Measurements from ENCODE around the gene ARHGEF3.
A peak's percentile ranks its signal among the peaks of the same experiment; 100 is the strongest.

ARHGEF3 gene

DNA sequence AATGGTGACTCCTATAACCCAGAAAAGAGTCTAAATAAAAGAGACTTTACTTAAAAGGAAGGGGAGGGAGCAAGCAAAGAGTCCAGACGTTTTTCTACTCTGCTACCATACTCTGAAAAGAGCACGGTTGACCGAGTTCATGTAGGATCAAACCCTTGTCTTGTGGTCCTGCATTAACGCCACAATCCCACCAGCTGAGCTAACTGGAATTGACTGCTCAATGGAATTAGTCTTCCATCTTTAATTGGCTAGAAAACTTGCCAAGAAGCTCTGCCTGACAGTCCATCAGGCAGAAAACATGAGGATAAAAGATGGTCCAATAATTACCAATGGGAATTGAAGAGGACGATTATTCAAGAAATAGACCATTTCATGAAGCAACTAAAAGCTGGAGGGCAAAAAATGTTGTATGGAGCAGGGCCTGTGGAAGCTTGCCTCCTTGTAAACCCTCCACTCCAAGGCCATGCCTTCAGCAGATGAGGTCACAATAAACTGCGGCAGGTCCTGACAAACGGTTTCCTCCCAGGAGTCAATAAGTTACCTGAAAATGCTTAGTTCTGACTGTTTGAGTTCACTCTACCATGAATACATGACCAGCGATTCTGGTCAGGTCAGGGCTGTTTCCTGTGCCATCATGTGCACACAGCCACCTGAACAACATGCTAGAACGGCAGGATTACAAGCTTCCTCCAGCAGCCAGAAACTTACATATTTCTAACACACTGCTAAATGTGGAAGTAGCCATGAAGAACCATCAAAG, 35.6 kb upstream of the ARHGEF3 start:
- TF ChIP-seq, protein P1, sequence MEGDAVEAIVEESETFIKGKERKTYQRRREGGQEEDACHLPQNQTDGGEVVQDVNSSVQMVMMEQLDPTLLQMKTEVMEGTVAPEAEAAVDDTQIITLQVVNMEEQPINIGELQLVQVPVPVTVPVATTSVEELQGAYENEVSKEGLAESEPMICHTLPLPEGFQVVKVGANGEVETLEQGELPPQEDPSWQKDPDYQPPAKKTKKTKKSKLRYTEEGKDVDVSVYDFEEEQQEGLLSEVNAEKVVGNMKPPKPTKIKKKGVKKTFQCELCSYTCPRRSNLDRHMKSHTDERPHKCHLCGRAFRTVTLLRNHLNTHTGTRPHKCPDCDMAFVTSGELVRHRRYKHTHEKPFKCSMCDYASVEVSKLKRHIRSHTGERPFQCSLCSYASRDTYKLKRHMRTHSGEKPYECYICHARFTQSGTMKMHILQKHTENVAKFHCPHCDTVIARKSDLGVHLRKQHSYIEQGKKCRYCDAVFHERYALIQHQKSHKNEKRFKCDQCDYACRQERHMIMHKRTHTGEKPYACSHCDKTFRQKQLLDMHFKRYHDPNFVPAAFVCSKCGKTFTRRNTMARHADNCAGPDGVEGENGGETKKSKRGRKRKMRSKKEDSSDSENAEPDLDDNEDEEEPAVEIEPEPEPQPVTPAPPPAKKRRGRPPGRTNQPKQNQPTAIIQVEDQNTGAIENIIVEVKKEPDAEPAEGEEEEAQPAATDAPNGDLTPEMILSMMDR (conservative IDR thresholded peaks at IDR 0.05): no peak
- H3K27ac ChIP-seq: peak overlapping the region; percentile 42

DNA sequence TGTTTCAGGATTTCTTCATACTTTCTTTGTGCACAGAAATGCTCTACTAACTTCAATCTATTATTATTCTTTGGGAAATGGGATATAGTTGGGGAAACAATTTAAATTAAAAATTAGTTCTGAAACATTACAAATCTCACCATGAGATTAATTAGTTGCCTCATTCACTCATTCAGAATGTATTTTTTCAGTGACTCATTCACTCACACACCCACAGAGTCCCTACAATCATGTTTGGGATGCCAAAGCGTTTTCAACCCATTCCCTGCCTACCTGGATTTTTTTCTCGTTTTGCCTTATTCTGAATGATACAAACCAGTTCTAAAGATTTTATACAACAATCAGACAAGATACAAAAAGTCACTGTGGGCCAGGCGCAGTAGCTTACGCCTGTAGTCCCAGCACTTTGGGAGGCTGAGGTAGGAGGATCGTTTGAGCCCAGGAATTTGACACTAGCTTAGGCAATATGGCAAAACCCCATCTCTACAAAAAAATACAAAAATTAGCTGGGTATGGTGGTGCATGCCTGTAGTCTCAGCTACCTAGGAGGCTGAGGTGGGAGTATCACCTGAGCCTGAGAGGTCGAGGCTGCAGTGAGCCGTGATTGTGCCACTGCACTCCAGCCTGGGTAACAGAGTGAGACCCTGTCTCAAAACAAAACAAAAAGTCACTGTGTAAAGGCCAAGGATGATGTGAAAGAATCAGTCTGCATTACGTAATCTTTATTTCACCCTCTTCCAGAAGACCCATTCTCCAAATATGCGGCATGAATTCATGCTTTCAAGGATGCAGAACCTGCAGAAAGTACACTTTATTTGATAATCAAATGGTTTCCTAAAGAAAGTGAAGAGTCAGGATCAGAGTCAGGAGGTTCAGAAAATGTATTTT, 34.8 kb upstream of the ARHGEF3 start:
- TF ChIP-seq, protein P1 (conservative IDR thresholded peaks at IDR 0.05): no peak
- H3K27ac ChIP-seq: no peak overlapping the region; the same call in 1 of the 2 replicates

DNA sequence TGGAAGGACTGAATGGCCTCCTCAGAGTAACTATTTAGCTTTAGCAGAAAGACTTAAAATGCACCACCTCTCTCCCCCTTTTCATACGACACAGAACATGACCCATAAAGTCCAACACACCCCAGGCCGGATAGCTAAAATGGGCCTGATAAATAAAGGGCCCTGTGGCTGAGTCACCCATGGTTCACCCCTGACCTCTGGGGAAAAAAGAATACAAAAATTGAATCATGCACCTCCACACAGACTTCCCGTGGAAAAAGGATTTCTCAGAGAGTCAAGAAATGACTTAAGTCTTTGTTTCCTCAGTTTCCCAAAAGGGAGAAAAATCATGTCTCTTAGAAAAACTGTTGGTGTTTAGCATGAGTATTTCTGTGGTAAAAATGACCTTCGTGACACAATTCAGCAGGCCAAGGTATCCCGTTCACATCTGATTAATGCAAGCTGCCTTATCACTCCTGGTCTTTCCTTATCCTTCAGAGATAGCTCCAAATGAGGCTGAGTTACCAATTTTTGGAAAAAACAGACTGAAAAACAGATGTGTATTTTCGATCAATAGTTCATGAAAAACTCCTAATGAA, 34.0 kb upstream of the ARHGEF3 start:
- H3K27ac ChIP-seq: no peak overlapping the region
- TF ChIP-seq, protein P1 (conservative IDR thresholded peaks at IDR 0.05): no peak

DNA sequence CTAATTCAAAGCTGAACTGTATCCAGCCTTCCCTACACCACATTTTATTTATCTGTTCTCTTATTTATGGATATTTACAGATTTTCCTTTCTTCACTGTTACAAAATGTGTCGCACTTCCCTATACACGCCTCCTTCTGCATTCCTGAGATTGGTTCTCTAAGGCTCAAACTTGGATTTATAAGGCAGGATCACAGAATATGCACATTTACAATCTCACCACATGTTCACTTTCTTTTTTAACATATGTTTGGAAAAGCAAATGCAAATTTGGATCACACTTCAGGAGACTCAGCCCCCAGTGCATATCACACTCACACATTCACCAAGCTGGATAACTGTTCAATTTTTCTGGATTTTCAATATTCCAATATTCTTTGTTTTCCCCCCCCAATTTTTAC, 31.8 kb upstream of the ARHGEF3 start:
- TF ChIP-seq, protein P1 (conservative IDR thresholded peaks at IDR 0.05): no peak
- no peak overlapping the region for H3K27ac ChIP-seq

DNA sequence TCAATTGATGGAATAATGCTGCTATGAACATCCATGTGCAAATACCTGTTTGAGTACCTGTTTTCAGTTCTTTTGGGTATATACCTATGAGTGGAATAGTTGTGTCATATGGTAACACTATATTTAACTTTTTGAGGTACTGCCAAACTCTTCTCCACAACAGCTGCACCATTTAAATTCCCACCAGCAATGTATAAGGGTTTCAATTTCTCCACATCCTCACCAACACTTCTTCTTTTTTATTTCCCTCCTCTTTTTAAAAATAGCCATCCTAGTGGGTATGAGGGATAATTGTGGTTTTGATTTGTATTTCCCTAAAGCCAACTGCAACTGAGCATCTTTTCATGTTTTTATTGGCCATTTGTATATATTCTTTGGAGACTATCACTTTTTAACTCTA, 31.3 kb upstream of the ARHGEF3 start:
- TF ChIP-seq, protein P1 (conservative IDR thresholded peaks at IDR 0.05): no peak

DNA sequence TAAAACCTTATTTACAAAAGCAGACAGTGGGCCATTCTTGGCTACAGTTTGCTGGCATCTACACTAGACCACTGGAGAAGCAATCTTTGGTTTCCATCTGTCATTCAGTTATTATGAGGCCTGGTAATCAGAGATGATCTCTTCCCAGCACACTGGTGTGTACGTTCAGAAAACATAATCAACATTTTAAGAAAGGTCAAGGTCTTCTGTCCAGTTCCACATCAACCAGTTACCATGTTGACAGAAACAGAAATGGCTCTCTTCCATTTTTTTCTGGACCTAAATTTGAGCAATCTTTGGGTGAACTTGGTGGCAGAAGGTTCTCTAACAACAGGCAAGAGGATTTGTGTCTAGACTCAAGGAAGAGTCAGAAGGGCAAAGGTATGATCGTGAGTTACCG, 29.8 kb upstream of the ARHGEF3 start:
- no peak overlapping the region for H3K27ac ChIP-seq

More for the DNA sequence above, 31.3 kb upstream of the ARHGEF3 start:
- H3K27ac ChIP-seq: no peak overlapping the region

More for the DNA sequence above, 29.8 kb upstream of the ARHGEF3 start:
- TF ChIP-seq, protein P1 (conservative IDR thresholded peaks at IDR 0.05): no peak
